ENCODE results near the gene DHODH.
"Not testable (repeated sequence)": the region's sequence is repeated elsewhere in the genome, so short reads cannot be mapped to it uniquely, and the experiment has no call there.

Gene DHODH

GRCh38 chr16:72001180-72001874 lies 7.2 kb upstream of the DHODH start:
- Histone ChIP-seq H3K27ac (ENCODE audit: low read length) (no peak overlapping the region), H3K4me2 (ENCODE audit: low read length) (no peak overlapping the region)

DNA sequence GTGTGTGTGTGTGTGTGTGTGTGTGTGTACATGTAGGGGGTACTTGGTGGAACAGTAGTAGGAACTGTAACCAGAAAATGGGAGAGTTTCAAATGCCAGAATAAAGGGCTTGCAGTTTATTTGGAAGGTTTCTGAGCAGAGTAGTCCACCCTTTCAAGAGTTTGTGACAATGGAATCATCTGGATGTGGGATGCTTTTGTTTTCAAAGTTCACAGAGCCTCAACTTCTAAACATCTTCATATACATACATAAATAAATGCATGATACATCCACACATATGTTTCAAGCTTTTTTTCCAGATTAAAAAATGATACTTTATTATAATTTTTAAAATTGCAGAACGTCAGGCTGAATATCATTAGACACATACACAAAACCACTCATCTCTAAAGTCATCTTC lies 5.9 kb upstream of the DHODH start:
- Histone ChIP-seq H3K27me3 (ENCODE audit: low read depth, low read length) (0 out of 2 replicates have a peak, but pooled peaks cover 3% of the 10 kb centered on the region), H3K9ac (ENCODE audit: low read length) (no peak overlapping the region), H4K20me1 (ENCODE audit: insufficient read depth, low read length) (no peaks in the 10 kb centered on the region), H3K4me2 (ENCODE audit: low read length) (no peak overlapping the region), H3K27ac (ENCODE audit: low read length) (no peak overlapping the region), H3K4me1 (ENCODE audit: low read length) (no peaks in the 10 kb centered on the region), H3K9me3 (ENCODE audit: insufficient read depth, low read length) (no peaks in the 10 kb centered on the region), H3K79me2 (ENCODE audit: low read length) (no peaks in the 10 kb centered on the region), H3K36me3 (replicated peaks; ENCODE audit: low read depth, low read length) (no peaks in the 10 kb centered on the region), H3K4me3 (ENCODE audit: low read length) (no peak overlapping the region), H2AFZ (ENCODE audit: low read depth, low read length) (no peak overlapping the region)
- TF ChIP-seq EZH2phosphoT487 (IDR thresholded peaks at IDR 0.05; ENCODE audit: low read depth) = no peak
- TF ChIP-seq, protein P1, sequence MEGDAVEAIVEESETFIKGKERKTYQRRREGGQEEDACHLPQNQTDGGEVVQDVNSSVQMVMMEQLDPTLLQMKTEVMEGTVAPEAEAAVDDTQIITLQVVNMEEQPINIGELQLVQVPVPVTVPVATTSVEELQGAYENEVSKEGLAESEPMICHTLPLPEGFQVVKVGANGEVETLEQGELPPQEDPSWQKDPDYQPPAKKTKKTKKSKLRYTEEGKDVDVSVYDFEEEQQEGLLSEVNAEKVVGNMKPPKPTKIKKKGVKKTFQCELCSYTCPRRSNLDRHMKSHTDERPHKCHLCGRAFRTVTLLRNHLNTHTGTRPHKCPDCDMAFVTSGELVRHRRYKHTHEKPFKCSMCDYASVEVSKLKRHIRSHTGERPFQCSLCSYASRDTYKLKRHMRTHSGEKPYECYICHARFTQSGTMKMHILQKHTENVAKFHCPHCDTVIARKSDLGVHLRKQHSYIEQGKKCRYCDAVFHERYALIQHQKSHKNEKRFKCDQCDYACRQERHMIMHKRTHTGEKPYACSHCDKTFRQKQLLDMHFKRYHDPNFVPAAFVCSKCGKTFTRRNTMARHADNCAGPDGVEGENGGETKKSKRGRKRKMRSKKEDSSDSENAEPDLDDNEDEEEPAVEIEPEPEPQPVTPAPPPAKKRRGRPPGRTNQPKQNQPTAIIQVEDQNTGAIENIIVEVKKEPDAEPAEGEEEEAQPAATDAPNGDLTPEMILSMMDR (IDR thresholded peaks at IDR 0.05; ENCODE audit: low read depth, low read length) = no peak

More at GRCh38 chr16:72001180-72001874, 7.2 kb upstream of the DHODH start:
- Histone ChIP-seq H4K20me1 (ENCODE audit: insufficient read depth, low read length) (no peaks in the 10 kb centered on the region), H2AFZ (ENCODE audit: low read depth, low read length) (no peak overlapping the region), H3K4me3 (ENCODE audit: low read length) (no peak overlapping the region), H3K4me1 (ENCODE audit: low read length) (no peaks in the 10 kb centered on the region), H3K79me2 (ENCODE audit: low read length) (no peaks in the 10 kb centered on the region), H3K9ac (ENCODE audit: low read length) (no peak overlapping the region), H3K36me3 (replicated peaks; ENCODE audit: low read depth, low read length) (no peaks in the 10 kb centered on the region), H3K27me3 (ENCODE audit: low read depth, low read length) (0 out of 2 replicates have a peak, but pooled peaks cover 3% of the 10 kb centered on the region), H3K9me3 (ENCODE audit: insufficient read depth, low read length) (no peaks in the 10 kb centered on the region)
- TF ChIP-seq, protein P1 (IDR thresholded peaks at IDR 0.05; ENCODE audit: low read depth, low read length) = no peak
- TF ChIP-seq EZH2phosphoT487 (IDR thresholded peaks at IDR 0.05; ENCODE audit: low read depth) = no peak

GRCh38 chr16:72008065-72008423 lies 500 bp upstream of the DHODH start:
- H3K4me1 ChIP-seq (ENCODE audit: low read length); H4K20me1 ChIP-seq (ENCODE audit: insufficient read depth, low read length); H3K36me3 ChIP-seq (replicated peaks; ENCODE audit: low read depth, low read length); H3K27ac ChIP-seq (ENCODE audit: low read length); H3K27me3 ChIP-seq (ENCODE audit: low read depth, low read length); H3K9me3 ChIP-seq (ENCODE audit: insufficient read depth, low read length): not testable (repeated sequence)
- H3K4me2 ChIP-seq (ENCODE audit: low read length) = peak overlapping the region; percentile 56
- H3K4me3 ChIP-seq (ENCODE audit: low read length) = peak overlapping the region; percentile 55
- H2AFZ ChIP-seq (ENCODE audit: low read depth, low read length) = peak overlapping the region; percentile 78; the same call in 1 of the 2 replicates
- H3K9ac ChIP-seq (ENCODE audit: low read length) = 0 out of 2 replicates have a peak overlapping the region, but pooled peaks have one; percentile 7
- peaks cover 18% of the 10 kb centered on the region for H3K79me2 ChIP-seq (ENCODE audit: low read length)

- H3K9me3 ChIP-seq (ENCODE audit: insufficient read depth, low read length) = no peaks in the 10 kb centered on the region
- no peak overlapping the region for H2AFZ ChIP-seq (ENCODE audit: low read depth, low read length)
- H3K27ac ChIP-seq (ENCODE audit: low read length) = no peak overlapping the region
- H3K4me1 ChIP-seq (ENCODE audit: low read length) = peaks cover 3% of the 10 kb centered on the region; the same call in 1 of the 2 replicates
- no peak overlapping the region for H3K9ac ChIP-seq (ENCODE audit: low read length)
- no peaks in the 10 kb centered on the region for H3K27me3 ChIP-seq (ENCODE audit: low read depth, low read length)
- peak overlapping the region; percentile 85; the same call in 1 of the 2 replicates for H3K4me3 ChIP-seq (ENCODE audit: low read length)
- no peaks in the 10 kb centered on the region for H4K20me1 ChIP-seq (ENCODE audit: insufficient read depth, low read length)
- peaks cover 18% of the 10 kb centered on the region for H3K79me2 ChIP-seq (ENCODE audit: low read length)
- H3K36me3 ChIP-seq (replicated peaks; ENCODE audit: low read depth, low read length) = peaks cover 12% of the 10 kb centered on the region
- TF ChIP-seq, protein P1 (IDR thresholded peaks at IDR 0.05; ENCODE audit: low read depth, low read length) = no peak
- no peak for TF ChIP-seq EZH2phosphoT487 (IDR thresholded peaks at IDR 0.05; ENCODE audit: low read depth)
- peak overlapping the region; percentile 24; the same call in 1 of the 2 replicates for H3K4me2 ChIP-seq (ENCODE audit: low read length)
Observed at GRCh38 chr16:72009779-72010178, 1.2 kb downstream of the DHODH start.

All from OCI-LY3 (cell line).